ENCODE data around the gene CBX8.
A peak's percentile ranks its signal among the peaks of the same experiment; 100 is the strongest.

The CBX8 gene

DNA sequence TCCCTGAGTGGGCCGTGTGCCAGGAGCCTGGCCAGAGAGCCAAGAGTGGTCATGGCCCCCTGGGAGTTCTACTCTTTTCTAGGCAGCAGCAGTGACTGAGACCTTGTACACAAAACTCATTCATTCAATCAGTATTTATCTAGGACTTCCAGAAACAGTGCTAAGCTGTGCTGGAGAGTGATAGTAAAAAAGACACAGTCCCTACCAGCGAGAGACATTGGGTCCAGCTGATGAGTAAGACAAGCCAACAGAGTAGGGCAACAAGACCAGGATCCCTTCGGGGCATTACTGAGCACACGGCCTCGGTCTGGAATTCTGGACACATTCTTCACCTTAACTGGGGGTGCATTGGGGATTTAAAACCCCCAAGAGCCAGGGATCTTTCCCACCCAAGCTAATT lies 22.2 kb upstream of the CBX8 start:
- no peak for DNase-seq

DNA sequence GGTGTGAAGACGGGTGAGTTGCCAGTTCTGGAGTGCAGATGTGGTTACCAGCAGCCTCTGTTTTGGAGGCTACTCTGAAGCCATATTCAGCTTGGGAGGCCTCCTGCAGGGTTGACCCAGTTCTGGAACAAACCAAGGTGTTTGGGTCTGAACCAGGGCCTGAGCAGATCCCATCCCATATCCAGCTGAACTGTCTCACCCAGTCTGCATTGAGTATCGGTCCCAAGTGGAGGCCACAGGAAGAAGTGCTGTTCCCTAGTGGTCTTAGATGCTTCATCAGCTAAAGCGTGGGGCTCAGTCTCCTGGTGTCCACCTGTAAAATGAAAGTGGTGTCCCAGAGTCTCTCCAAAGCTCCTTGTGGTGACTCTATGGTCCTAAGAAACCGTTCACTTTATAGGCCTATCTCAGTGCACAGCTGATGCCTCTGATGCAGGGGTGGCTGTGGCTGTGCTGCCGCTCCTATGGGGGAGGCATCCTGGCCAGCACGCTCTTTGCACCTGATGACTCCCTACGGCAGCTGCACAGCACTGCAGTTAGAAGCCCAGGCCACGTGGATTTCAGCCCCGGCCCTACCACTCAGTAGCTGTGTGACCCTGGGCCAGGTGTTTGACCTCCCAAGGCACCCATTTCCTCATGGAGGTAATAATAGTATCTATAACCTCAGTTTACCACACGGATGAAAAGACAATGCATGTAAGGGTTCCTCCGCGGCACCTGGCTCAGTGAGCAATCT lies 21.3 kb upstream of the CBX8 start:
- DNase-seq: no peak

DNA sequence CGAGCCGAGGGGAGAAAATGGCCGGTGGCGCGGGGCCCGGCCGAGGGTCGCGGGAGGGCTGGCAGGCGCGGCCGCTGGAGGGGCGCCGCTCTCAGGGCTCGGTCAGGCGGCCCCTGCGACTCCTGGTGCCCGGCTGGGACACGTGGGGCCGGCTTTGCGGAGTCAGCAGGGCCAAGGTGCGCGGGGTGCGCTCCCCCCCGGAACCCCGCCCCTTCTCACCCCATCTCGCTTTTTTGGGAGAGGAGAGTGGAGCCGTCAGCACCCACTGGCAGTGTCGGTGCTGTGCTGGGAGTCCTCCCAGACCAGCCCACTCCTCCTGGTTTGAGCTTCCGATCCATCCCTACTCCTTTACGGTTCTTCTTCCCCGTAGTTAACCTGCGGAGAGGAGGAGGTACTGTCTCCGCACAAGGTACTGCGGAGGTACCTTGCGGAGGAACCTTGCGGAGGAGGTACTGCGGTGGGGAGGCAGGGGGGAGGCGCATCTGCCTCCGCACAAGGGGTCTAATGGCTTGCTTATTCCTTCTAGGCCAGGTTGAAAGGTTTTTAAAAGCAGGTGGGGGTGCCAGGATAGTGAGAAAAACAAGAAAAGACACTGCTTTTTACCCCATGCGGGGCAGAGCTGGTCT lies 19.1 kb upstream of the CBX8 start:
- DNase-seq: no peak

DNA sequence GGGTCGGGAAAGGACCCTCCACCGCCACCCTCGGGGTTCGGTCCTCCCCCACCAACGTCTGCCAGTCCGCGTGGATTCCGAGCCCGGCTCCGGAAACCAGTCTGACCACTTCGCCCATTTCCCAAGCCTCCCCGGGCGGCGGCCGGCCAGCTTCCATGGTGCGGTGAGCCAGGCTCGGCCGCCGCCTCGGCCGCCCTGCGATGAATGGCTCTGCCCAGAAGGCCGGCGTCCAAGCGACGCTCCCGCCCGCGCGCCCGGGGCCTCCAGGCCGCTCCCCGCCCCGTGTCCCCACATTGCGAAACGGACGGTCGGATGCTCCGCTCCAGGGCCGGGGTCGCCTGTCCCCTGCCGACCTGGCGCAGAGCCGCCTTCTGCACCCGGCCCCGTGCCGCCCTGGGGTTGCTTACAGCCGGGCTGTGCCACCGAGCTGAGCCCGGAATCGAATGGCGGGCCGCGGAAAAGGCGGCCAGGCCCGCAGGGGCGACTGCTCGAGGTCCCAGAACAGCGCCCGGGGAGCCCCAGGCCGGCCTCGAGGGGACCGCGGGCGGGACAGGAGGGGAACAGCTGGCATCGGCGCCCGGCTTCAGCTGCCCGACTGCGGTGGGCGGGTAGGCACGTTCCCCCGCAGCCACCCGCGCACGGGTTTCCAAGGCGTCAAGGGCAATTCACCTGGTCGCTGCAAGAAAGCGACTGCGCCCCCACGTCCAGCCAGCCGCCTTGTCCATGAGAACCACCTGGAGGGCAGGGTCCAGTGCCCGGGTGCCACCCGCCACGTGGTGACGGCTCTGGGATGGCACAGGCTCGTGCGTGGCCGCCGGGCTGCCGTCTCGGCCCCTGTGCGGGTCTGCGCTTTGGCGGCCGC lies 18.3 kb upstream of the CBX8 start:
- no peak for DNase-seq

DNA sequence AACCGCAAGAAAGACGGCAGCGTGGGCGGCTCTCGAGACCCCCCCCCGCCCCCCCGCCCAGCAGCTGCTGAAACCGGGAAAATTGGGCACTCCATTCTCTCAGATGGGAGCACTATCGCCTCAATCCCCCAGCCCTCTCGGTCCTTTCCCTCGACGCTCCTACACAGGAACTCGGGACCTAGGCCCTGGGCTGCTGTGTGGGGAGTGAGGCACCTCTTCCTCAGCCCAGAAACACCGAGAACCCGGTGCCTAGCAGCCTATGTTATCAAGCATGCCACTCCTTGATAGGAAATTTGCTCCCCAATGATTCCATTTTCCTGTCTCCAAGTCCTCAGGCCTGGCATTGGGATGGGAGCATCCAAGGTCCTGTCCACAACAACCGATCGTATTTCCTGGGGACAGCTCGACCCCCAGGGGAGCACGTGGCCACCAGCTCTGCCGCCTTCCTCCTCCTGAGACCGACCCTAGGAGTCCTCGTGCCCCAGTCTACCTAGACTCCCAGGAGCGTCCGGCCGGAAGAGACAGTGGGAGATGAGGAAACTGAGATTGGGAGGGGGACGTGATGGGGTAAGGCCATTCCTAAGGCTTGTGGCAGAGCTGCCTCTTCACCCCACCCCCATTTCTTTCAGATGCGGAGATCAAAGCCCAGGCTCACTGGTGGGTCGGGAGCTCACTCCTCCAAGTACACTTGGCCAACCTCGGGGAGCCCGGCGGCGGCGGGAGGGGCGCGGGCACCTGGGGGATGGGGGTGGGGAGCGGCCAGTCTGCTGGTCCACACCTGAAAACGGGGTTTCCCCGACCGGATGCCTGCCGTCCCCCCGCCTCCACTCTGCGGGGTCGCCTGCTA lies 17.5 kb upstream of the CBX8 start:
- DNase-seq: no peak

DNA sequence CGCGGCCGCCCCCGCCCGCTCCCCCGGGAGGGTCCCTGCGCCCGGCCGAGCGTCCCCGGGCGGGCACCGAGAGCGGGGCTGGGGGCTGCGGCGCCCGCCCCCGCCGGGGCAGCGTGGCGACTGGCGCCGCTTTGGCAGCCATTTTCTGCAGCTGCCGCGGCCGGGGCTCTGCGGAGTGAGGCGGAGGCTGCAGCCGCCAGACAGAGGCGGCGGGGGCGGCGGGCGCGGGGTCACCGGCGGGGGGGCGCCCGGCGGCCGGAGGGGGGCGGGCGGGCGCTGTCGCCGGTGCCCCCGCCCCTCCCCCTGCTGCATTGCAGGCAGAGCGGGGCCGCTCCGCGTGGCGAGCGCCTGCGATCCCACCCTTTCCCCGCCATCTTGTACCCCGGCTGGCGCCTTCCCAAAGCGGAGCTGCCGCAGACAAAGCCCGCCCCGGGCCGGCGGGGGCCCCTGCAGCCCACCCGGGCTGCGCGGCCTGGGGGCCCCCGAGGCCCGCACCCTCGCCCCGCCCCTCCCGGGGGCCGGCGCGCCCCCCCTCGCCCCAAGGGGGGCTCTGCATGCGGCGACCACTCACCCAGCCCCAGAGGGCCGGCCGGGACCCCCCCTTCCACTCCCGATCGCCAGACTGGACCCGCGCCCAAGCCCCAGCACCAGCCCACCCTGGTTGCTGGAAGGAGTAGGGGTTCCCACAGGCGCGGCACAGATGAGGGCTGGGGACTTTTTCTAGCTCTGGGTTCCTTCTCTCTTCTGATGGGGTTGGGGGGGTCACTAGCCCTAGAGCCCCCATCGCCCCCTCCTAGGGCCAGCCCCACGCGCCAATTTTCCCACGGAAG lies 16.6 kb upstream of the CBX8 start:
- DNase-seq: no peak

DNA sequence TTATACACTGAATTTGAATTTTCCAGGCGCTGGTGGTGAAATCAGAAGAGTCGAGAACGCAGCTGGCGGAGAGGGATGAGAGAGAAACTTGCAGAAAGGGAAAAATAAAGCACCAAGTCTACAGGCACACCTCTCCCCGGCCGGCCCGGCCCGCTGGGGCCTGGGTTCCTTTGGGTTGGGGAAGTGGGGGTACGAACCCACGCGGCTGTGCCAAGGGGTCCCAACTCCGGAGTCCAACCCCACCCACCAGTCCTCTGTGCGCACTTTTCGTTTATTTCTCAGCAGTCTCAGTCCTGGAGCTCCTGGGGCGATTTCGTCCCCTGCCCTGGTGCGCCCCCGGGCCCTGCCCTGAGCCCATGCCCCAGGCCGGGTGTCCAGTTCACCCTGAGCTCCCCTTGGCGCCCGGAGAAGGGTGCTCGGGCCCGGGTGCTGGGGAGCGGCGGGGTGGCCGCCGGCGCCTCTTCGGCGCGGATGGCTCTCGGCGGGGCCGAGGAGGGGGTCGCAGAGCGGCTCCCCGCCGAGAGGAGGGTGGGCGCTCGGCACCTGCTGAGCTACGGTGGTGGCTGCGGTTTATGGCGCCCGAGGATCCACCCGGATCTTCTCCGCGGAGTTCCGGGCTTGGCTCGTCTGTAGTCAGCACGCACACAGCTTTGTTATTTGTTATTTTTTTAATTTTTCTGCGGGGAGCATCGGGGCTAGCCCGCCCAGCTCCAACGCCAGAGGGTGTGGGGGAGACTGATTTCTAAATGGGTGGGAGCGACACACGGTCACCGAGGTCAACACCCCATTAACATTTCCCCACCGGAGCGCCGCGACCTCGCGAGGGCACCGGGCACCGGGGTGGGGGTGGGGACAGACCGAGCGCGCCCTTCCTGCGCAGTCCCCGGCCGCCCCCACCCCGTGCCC lies 15.7 kb upstream of the CBX8 start:
- no peak for DNase-seq

DNA sequence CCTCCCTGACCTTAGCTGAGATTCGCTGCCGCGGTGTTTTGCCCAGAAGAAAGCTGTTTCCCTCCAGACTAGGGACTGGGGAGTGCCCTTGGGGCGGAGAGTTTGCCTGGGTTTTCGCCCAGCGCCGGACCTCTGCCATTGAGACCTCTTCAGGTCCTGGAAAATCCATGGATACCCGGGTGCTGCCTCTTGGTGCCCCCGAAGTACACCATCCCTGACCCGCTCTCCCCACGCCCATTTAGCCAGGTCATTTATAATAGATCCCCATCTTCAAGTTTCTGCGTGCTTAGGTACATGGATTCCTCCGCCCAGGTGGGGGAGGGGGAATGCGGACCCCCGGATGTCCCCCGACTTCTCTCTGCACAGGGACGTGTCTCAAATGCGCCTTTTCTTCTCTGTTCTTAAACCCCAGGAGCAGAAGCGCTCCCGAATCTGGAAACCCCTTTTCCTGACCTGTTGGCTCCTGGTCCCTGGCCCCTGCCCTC lies 15.0 kb upstream of the CBX8 start:
- DNase-seq: no peak

DNA sequence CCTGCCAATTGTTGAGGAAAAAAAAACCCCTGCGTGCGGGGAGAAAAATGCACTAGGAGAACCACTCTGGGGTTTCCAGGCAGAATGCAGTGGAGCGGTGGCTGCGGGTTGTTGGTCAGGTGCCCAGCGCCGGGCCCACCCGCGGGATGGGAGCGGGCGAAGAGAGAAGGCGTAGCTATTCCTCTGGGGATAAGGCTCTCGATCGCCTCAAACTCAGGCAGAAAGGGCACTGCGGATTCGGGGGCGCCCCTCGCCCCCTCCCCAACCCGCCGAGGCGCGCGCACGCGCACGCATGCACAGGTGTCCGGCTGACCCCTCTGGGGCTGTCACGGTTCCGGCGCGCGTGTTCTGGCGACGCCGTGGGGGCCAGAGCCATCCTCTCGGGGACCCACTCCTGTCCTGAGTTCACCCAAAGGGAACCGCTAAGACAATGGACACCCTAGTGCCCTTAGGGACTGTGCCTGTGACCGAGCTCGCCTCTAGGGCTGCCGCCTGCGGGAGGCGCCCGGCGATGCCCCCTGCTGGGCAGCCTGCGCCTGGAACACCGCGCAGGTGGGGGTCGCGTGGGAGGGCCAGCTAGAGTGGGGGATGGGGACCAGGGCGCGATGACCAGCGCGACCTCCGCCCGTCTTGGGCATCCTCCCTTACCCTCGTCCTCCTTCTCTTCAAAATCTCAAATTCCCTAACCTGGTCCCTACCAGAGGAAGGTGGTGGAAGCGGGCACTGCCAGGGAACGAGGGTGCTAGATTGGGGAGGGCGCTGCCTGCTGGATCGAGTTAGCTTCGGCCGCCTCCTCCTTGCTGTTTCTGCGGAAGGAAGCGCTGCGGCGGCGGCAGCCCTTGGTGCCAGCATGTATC lies 14.4 kb upstream of the CBX8 start:
- DNase-seq: peak; percentile 34

DNA sequence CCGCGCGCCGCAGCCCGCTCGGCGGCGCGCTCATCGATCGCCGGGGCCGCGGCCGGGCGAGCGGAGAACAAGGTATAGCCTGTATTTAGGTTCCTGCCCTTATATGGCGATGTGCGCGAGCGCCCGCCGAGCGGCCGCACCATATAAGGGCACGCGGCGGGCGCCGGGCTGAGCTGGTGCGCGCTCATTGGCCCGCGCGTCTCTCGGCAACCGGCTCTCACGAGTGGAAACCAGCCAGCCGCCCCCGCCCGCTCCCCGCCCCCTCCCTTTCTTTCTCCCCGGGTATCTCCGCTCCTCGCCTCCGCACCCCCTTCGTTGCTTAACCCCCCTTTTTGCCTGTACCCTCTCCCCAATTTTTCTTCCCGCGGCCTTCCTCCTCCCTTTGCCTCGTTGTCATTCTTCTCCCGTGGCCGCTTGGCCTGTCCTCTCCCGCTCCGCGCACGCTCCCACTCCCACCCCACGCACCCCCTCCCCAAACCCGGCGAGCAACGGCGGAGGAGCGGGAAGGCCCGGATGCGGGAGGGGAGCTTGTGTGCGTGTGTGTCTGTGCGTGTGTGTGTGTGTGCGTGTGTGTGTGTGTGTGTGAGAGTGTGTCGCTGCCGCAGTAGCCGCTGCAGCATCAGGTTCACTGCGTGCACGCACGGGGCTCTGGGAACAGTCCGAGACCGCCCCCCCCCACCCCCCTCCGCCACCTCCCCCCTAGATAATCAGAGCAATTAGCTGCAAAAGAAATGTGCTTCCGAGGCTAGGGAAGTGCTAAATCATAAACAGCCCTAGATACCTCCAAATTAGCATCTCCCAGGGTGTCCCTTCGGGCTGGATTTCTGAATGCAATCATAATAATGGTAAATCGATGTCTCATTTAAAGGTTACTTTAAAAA lies 13.5 kb upstream of the CBX8 start:
- DNase-seq: peak; percentile 79

DNA sequence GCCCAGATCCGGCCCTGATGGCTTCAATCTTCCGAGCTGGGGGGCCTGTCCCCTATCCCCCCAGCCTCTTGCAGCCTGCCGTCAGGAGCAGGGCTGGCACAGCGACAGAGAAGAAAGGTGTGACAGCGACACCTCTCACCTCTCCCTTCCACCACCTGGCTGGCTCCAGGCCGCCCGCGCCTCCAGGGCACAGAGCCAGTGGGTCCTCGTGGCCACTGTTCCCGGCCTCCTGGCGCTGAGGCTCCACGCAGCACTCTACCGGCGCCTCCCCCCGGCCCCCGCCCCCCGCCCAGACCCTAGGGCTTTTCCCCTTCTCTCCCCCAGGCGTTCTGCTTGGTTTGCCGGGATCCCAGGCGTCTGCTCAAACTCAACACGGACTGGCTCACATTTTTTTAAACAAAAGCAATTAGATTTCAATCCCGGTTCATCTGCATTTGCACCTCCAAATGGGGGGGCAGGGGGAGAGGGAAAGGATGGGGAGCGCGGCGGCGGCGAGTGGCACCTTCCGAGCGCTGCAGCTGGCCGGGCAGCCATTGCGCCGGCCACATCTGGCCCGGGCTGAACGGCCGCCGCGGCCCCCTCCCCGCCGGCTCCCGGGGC lies 12.8 kb upstream of the CBX8 start:
- DNase-seq: no peak

DNA sequence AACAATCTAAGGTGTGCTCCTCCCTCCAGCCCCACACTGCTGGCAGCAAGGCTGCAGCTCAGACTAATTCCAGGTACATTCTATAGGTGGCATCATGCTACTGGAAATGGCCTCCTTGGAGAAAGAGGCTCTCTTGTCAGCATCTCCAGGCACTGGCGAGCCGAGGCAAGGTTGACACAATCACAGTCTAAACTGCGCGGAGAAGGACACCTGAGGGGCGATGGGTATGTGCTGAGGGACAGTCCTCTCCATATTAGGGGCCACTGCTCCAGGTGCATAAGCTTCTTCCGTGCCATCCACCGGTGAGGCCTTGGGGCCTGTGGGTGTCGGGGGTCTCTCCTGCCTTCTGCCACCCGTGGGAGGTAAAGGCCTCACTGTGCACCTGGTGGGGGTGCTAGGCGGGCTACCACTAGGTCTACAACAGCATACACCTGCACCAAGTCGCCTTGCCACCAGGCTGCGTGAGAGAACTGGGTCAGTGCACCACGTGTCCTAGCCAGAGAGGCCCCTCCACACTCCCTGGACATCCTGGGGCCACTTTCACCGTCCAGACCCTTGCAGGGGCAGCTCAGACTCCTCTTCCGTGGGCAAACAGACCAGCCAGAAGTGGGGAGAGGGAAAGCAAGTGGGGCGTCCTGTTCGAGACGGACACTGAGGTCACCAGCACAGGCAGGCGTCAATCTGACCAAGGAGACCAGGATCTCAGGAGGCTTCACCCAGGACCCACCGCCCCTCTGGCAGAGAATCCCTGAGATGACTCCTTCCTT lies 12.1 kb upstream of the CBX8 start:
- DNase-seq: peak; percentile 24

DNA sequence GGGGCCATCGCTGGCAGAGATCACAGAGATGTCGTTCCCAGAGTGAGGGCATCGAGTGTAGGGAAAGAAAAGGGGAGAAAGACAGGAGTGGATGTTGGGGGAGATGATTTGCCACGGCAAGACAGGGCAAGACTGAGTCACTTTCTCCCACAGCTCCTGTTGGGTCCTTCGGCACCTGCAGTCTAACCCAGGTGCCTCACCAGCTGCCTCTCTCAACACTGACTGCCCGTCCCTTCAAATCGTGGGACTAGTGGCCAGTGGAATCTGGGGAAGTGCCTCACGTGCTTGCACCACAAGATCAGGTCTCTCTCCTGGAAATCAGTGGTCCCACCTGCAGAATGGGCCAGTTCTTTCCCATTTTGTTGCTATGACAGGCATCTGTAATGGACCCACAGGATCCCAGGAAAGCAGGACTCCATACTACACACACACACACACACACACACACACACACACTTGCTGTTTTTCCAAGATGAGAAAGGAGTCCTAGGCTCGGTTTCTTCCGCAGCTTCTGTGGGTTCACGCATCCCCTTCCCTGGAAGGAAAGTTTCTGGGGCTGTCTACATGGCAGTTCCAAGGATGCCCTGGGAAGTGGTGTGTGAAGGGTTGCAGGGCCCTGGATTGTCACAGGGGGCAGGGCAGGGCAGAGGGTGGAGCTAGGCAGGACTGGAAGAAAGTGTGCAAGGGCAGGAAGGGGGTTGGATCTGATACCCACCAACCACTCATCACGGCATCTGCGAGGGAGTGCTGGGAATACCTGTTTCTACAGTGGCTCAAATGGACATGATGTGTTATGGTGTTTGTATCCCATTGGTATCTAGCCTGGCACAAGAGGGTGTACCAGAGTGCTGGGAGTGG lies 10.2 kb upstream of the CBX8 start:
- no peak for DNase-seq

DNA sequence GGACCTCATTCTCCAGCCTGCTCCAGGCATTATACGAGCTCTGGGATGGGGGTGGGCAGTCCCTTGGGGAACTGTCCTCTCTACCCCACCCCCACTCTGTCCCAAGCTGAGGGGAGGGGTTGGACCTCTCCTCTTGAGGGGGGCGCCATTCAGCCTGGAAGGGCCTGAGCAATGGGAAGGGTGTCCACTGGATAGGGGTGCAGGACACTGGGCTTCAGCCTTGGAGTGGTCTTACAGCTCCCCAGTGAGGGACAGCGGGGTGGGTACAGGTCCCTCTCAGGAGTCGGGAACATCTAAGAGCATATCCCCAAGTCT lies 9.5 kb upstream of the CBX8 start:
- no peak for DNase-seq

DNA sequence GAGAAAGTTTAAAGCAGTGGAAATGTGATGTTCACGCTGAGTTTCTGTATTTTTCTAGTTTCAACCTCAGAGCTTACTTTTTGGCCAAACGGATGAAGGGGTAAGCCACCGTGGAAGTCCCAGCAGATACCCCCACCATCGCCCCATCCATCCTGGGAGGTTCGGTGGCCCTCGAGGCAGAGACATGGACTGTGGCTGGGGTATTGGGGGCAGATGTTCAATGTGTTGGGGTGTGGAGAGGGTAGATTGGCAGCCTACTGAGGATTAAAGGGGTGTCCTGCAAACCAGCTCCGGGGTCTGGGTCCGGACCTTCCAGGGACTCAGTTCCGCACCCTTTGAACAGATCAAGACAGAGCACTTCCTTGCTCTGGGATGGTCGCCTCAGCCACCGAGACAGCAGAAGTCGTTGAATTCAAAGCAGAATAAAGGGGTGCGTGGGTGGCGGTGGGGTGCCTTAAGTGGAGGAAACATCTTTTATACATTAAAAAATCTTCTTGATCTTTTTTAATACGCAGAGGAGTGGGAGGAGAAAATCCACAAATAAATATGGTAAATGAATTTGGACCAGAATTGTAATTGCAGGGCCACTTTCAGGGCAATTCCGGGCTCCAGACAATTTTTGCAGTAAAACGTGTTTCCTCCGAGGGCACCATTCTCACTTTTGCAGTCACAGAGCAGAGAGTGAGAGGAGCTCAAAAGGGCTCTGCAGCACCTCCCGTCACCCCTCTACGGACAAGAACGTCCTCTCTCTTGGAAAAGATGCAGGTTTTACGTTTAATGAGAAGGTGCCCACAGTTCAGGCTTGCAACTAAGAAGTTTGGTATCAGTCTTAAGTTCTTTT lies 8.2 kb upstream of the CBX8 start:
- no peak for DNase-seq
